ENCODE data around the gene SPHKAP.
"Not testable (repeated sequence)": the region's sequence is repeated elsewhere in the genome, so short reads cannot be mapped to it uniquely, and the experiment has no call there.

SPHKAP gene

GRCh38 chr2:228103379-228103778 lies 78.1 kb downstream of the SPHKAP start:
- DNase-seq (ENCODE audit: low spot score) = no peak

- no peak for DNase-seq (ENCODE audit: low spot score)
These were observed 78.5 kb downstream of the SPHKAP start for GRCh38 chr2:228102949-228103348.

GRCh38 chr2:228094377-228094921 lies 87.0 kb downstream of the SPHKAP start:
- no peak for DNase-seq (ENCODE audit: low spot score)

- no peak for DNase-seq (ENCODE audit: low spot score)
These were observed 89.4 kb downstream of the SPHKAP start for GRCh38 chr2:228092056-228092455.

- no peak for DNase-seq (ENCODE audit: low spot score)
These were observed 94.9 kb downstream of the SPHKAP start for GRCh38 chr2:228086561-228086960.

- no peak for DNase-seq (ENCODE audit: low spot score)
These were observed 96.8 kb downstream of the SPHKAP start for GRCh38 chr2:228084717-228085116.

- no peak for DNase-seq (ENCODE audit: low spot score)
These were observed 98.4 kb downstream of the SPHKAP start for GRCh38 chr2:228083131-228083530.

- no peak for DNase-seq (ENCODE audit: low spot score)
These were observed 98.9 kb downstream of the SPHKAP start for GRCh38 chr2:228082571-228082970.

GRCh38 chr2:228079194-228079593 lies 102.3 kb downstream of the SPHKAP start:
- DNase-seq (ENCODE audit: low spot score) = no peak

GRCh38 chr2:228076695-228077094 lies 104.8 kb downstream of the SPHKAP start:
- DNase-seq (ENCODE audit: low spot score) = not testable (repeated sequence)

GRCh38 chr2:228072669-228073068 lies 108.8 kb downstream of the SPHKAP start:
- no peak for DNase-seq (ENCODE audit: low spot score)

- no peak for DNase-seq (ENCODE audit: low spot score)
These were observed 114.2 kb downstream of the SPHKAP start for GRCh38 chr2:228067309-228067708.

- DNase-seq (ENCODE audit: low spot score) = no peak
These were observed 115.2 kb downstream of the SPHKAP start for GRCh38 chr2:228066126-228066798.

- DNase-seq (ENCODE audit: low spot score) = no peak
These were observed 115.8 kb downstream of the SPHKAP start for GRCh38 chr2:228065686-228066085.

GRCh38 chr2:228064796-228065315 lies 116.6 kb downstream of the SPHKAP start:
- no peak for DNase-seq (ENCODE audit: low spot score)

GRCh38 chr2:228064024-228064423 lies 117.5 kb downstream of the SPHKAP start:
- DNase-seq (ENCODE audit: low spot score) = no peak

GRCh38 chr2:228063558-228063957 lies 117.9 kb downstream of the SPHKAP start:
- DNase-seq (ENCODE audit: low spot score) = no peak

- DNase-seq (ENCODE audit: low spot score) = no peak
These were observed 121.8 kb downstream of the SPHKAP start for GRCh38 chr2:228059735-228060134.

GRCh38 chr2:228056293-228057097 lies 125.0 kb downstream of the SPHKAP start:
- DNase-seq (ENCODE audit: low spot score) = no peak

- DNase-seq (ENCODE audit: low spot score) = peak; percentile 38
These were observed 132.5 kb downstream of the SPHKAP start for GRCh38 chr2:228048838-228049490.

GRCh38 chr2:228040995-228041394 lies 140.5 kb downstream of the SPHKAP start:
- no peak for DNase-seq (ENCODE audit: low spot score)

- DNase-seq (ENCODE audit: low spot score) = peak; percentile 47
These were observed 141.5 kb downstream of the SPHKAP start for GRCh38 chr2:228039752-228040534.

Measured in LoVo (cell line).